NT2/D1 (cell line): ENCODE results near the gene KCNG2.

Source experiments
- SUZ12 ChIP-seq: IDR thresholded peaks from 2 replicates; pipeline ENCODE4 v1.6.1; 2011; ENCODE audit not compliant: insufficient read length, insufficient read depth; ENCODE audit errors: extremely low read depth
- ZNF274 ChIP-seq: IDR thresholded peaks from 2 replicates; pipeline ENCODE4 v1.6.1; 2011; ENCODE audit warnings: mild to moderate bottlenecking, low read depth, low read length

GRCh38 chr18:79801217-79801616 lies 3.5 kb downstream of the KCNG2 start:
- TF ChIP-seq SUZ12 (no peak), ZNF274 (no peak)
